Stimulated activated CD8-positive, alpha-beta memory T cell treated with anti-CD3 and anti-CD28 coated beads, Interleukin-7, amount 100 ng/mL, for 24 hours (primary cell): ENCODE results near the gene KIF26A.

Experiments
- DNase-seq: peaks from one replicate; pipeline ENCODE4 v3.0.0-alpha.2; 2020; ENCODE audit warnings: low read depth

KIF26A gene

DNA sequence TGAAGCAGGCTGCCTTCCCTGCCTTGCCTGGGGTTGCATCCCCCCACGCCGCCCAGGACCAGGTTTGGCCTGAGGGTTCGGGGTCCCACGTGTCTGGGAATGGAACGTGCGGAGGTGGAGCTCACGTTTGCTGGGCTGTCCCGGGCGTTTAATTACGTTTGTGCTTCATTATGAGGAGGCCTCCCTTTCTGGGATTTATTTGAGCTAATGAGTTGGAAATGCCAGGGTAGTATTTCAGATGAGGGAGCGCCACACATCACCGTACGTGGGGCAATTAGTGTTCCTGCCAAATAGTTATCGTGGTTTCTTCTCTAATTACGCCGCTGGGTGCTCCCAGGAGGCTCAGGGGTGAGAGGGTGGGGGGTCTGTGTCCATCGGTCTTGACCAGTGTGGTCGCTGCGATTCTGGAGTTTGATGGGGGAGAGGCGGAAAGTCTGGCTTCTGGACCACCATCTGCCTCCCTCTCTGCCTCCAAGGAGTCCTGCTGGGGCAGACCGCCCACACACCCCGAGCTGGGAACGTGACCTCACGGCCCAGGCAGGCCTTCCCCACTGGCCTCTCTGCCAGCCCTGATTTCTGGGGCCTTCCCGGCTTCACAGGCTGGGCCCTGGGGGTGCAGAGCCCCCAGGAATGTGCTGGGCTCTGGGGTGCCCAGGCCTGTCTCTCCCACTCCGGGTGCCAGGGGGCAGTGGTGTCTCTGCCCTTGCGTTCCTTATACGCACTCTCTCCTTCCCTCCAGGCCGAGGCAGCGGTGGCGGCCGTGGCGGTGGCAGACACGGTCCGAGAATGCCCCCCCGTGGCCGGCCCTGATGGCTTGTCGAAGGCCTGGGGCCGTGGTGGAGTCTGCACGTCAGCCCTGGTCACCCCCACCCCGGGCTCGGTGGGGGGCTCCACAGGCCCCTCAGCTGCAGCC lies 18.9 kb downstream of the KIF26A start:
- DNase-seq = no peak

DNA sequence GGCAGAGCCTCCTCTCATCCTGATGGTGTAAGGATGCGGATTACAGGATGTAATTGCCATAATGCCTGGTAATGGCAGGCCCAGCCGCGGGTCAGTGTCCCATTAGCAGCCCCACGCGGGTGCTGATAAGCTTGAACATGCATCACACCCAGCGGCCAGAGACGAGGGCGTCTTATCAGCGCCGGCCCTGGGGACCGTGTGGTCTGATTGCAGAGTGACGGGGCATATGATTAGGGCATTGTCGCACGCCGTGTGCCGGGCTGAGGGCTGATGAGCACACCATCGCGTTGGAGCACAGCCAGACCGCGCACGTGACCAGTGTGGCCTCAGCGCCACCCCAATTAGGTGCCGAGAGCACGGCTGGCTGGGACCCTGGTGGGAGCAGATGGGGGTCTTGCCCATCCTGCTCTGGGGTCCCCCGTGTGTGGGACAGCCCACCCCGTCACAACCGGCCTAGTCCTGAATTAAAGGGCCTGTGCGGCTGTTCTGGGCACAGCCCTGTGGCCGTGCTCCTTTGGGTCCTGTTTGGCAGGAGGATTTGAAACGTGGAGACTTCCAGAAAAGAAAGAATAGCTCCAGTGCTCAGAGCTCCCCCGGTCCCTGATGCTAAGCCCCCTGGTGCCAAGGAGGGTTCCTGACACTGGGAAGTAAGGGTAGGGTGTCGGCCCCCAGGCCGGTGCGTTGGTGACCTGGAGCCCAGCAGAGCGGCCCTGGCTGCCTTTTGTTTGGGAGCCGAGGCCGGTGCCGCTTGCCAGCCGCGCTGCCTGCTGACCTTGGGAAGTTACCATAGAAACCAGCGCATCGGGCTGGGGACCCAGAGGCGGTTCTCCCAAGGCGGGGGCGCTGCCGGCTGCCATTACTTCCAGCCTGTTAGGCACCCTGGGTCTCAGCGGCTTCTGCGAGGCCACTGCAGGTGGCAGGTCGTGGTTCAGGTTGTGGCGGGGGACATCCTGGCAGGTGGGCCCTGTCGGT lies 20.7 kb downstream of the KIF26A start:
- no peak for DNase-seq

DNA sequence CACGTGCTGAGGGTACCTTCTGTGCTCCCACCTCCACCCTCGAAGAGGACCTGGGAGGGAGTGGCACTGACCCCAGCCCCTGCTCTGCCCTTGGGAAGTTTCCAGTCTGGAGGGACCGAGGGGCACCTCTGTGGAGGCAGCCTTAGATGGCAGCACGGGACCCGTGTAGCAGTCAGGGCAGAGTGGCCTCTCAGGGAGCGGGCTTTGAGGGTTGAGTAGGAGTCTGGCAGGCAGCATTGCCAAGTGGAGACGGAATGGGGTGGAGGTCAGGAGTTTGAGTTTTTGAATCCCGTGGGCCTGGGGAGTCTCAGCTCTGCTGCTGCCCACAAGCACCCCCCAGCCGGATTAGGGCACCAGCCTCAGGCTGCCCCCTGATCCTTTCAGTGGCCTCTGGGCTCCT lies 21.6 kb downstream of the KIF26A start:
- DNase-seq = no peak

DNA sequence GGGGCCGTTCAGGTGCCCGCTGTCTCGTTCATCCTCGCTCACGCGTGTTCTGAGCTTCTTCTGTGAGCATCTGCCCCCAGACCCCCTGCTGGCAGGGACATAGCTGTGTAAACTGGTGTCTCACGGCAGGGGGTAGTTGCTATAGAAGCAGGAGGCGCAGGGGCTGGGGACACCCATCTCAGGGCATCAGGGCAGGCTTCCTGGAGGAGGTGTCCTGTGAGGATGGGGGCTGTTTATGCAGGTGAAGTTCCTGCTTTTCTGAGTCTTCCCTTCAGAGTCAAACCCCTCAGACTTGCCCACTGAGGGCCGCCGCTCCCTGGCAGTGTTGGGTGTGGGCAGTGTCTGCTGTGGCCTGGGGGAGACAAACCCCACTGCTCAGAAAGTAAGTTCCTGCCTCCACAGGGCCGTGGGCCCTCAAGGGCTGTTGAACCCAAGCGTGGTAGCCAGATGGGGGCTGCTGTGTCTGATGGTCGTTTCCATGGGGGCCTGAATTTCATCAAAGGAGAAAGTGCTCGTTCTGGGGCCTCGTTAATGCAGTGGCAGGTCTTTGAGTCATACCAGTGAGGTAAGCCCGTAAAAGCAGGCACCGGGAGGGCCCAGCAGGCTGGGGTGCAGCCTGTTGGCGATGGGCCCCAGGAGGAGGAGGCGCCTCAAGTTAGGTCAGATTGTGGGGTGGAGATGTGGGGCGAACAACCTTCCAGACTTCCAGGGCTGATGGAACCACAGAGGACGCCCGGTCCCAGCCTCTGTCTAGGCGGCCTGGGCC lies 23.4 kb downstream of the KIF26A start:
- DNase-seq = no peak

DNA sequence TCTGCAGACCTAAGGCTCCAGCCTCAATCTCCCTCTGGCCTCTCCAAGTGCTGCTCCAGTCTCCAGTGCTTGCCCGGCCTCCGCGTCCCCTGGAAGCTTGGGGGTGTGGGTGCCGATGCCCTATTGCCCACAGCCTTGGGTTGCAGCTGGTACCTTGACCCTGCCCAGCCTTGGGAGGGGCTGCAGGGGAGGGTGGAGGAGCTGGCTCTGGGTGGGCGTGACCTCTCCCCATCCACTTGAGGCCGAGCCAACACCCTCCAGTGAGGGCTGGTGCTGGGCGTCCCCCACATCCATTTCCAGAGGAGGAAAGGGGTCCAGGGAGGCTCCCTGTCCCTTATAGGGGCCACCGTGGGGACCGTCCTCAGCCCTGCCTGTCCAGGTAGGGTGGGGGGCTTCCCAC lies 24.1 kb downstream of the KIF26A start:
- DNase-seq = no peak

DNA sequence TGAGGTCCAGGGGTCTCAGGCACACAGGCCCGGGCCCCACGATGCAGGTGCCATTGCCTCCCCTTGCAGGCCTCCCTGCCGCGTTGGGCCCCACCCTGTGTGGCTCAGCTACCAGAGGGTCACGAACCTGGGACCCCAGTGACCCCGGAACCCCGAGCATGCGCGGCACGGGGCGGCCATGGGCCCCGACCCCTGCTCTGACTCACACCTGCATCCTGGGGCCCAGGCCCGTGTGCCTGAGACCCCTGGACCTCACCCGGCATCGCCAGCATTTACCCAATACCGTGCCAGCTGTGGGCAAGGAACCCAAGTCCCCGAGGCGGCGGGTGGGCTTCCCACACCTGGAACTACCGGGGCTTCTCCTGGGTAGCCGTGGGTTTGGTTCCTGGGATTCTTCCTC lies 25.2 kb downstream of the KIF26A start:
- no peak for DNase-seq

DNA sequence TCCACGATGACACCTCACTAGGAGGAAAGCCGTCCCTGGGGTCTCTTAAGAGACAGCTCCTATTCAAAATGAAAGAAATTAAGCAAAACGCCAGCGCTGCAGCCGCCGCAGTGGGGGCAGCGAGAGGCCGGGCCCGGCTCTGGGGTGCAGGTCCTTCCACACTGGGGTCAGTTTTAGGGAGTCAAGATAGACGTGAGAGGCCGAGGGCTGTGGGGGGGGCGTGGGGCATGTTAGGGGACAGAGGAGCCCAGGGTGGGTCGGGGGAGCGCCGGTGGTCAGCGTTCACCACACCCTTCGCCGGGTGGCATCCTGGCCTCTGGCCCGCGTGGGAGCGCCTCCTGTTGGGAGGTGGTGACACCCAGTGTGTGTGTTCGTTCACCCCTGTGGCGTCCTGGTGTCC lies 25.7 kb downstream of the KIF26A start:
- no peak for DNase-seq

DNA sequence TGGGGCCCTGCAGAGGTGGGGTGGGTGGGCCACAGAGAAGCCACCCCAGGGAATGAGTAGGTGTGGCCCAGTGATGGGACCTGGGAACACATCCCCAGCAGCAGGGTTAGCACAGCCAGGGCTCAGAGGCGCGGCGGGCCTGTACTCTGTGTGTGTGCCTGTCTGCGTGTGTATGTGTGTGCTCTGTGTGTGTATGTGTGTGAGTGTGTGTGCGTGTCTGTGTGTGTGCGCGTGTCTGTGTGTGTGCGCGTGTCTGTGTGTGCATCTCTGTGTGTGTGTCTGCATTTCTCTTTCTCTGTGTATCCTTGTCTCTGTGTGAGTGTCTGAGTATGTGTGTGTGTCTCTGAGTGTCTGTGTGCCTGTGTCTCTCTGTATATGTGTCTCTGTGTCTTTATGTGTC lies 26.1 kb downstream of the KIF26A start:
- DNase-seq = no peak

DNA sequence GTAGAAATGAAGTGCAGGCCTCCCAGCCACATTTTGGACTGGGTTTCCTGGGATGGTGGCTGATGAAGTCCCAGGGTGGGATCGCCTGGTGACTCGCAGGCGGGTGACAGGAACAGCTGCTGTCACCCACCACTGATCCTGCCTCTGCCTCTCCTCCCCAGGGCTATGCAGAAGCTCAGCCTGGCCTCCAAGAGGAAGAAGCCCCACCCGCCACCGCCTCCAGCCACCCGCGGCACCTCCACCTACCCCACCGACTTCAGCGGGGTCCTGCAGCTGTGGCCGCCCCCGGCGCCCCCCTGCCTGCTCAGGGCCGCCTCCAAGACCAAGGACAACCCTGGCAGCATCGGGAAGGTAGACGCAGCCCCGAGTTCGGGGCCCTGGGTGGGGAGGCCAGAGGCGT lies 28.3 kb downstream of the KIF26A start:
- no peak for DNase-seq

DNA sequence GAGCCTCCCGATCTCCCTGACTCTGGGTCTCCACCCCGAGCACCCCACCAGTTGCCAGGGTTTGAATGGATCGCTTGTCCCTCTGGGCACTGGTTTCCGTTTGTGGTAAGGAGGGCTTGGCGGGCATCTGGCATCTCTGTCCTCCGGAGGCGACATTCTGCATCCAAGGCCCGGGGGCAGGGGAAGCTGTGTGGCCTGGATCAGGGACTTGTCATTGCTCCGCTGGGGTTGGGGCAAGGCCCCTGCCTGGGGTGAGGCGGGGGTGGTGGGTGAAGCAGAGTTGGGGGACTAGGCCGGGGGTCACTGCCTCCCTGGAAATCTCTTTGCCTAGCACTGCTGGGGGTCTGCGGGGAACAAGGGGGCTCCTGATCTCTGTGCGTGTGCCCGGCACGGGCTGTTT lies 30.2 kb downstream of the KIF26A start:
- DNase-seq = no peak

DNA sequence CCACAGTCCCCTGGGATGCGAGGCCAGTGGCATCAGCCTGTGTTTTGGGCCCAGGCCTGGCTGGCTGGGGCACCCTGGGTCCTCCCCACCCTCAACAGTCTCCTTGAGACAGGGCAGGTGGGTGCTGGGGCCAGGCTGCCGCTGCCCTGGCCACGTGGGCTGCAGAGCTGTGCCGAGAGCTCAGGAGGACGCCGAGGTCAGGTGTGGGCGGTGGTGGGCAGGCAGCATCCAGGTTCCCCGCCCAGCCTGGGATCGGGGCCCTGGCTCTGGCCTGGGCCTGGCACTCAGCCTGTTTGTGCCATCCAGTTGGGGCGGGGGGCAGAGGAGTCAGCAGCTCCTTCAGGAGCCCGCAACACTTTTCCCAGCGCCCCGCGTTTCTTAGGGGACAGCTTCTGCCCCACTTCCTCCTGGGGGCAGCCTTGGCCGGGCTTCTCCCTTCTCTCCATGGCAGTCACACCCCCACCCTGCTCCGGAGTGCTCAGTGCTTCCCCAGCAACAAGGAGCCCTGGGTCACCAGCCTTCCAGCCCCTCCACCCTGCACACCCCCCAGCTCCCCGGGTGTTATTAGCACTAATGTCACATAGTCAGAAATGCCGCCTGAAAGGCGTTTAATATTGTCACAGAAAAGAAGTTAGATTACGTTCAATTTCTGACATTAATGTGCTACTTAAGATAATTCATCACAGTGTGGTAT lies 30.8 kb downstream of the KIF26A start:
- DNase-seq = no peak

DNA sequence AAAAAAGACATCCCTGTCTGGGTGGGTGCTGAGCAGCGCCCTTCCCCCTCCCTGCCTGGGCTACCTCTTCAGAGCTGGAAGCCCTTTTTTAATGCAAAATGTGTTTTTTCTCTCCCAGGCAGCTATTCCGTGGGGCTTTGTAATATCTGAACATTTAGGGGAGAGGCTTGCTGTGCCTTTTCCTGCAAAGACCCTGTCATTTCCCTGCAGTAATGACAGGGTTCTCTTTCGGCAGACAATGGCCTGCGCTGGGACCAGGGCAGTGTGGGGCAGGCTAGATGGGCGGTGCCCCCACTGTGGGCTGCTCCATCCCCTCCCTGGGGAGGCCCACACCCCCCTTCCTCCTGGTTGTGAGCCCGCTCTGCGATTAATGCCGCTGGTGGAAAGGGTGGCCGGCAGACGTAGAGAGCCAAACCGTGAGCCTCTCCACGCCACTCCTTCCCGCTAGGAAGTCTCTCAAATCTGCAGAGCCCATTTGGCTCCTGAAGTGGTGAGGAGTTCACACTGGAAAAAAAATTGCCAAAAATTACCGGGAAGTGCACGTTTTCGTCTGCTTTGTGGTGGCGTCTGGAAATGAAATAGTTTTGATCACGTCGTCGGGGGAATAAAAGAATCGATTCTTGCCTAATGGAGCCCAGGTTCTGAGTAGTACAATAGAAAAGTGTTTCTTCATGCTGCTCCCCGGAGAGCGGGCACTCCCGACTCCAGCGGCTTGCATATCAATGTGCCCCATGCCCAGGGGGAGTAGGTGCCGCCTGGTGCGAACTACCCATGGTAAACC lies 31.5 kb downstream of the KIF26A start:
- no peak for DNase-seq

DNA sequence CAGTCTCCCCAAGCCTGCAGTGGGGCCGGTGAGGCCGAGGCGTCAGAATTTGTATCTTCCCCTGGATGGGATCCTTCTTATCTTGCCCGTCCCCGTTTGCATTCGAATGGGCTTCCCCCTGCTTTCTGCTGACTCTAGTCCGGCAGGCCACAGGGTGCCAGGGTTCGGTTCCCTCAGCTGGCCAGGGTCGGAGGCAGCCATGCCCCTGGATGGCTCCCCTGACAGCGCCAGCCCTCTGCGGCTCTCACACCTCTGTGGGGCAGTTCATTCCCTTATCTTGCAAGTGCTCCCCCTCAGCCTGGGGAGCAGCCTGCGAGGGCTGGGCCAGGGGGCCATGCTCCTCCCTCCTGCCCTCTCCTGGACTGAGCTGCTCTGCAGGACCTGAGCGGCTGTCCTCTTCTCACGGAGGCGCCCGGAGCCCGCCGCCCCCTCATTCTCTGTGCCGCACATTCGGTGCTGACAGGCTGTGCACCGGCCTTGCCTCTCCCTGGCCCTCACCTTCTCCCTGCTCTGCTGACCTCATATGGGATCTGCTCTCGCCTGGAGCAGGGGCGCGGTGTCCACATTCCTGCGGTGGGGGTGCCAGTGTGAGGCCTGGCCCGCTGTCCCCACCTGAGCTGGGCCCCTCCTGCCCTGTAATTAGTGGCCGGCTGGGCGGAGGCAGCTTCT lies 32.8 kb downstream of the KIF26A start:
- no peak for DNase-seq

DNA sequence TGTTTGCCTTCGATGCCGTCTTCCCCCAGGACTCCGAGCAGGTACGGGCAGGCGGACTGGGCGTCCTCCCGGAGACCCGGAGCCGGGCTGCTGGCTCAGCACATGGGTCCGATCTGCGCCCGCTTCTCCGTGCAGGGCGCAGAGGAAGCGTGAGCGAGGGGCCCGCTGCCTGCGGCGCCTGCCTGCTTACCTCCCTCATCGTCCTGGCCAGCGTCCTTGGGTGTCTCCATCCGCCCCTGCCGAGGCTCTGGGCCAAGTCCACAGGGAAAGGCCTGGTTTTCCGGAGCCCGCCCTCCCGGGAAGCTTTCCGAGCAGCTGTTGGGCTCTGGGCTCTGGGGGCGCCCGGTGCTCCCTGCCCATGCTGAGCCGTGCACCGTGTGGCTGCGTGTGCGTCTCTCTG lies 33.5 kb downstream of the KIF26A start:
- DNase-seq = no peak

DNA sequence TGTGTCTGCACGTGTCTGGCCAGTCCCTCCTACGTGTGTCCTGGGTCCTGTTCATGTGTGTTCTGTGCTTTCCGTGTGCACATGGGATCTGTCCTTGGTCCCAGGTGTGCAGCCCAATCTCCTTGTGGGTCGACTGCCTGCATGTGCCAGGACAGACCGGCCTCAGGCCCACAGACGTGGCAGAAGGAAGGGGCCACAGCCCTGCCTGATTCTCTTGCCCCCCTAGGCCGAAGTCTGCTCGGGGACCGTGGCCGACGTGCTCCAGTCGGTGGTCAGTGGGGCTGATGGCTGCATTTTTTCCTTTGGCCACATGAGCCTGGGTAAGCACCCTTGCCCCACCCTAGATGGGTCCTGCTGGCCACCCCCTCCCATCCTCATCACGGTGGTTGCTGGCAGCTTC lies 34.0 kb downstream of the KIF26A start:
- DNase-seq = no peak

DNA sequence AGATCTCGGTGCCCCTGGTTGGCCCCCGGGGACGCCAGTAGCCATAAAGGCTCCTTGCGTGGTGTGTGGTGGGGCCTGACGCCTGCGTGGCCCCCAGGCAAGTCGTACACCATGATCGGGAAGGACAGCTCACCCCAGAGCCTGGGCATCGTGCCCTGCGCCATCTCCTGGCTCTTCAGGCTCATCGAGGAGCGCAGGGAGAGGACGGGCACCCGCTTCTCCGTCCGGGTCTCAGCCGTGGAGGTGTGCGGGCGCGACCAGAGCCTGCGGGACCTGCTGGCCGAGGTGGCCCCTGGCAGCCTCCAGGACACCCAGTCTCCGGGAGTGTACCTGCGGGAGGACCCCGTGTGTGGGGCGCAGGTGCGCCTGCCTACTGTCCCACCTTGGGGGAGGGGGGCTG lies 34.5 kb downstream of the KIF26A start:
- DNase-seq = no peak

DNA sequence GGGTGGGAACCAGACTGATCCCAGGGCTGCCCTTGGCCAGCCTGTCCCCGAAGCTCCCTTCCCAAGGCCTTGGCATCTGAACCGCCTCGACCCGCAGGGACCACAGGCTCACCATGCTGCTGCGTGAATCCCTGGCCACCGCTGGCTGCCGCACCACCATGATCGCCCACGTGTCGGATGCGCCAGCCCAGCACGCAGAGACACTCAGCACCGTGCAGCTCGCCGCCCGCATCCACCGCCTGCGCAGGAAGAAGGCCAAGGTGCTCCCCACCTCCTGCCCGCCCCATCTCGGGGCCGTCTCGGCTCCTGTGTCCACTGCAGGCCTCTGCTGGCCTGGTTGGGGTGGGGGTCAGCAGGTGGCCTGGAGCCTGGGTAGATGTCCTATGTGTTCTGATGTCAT lies 35.7 kb downstream of the KIF26A start:
- no peak for DNase-seq

DNA sequence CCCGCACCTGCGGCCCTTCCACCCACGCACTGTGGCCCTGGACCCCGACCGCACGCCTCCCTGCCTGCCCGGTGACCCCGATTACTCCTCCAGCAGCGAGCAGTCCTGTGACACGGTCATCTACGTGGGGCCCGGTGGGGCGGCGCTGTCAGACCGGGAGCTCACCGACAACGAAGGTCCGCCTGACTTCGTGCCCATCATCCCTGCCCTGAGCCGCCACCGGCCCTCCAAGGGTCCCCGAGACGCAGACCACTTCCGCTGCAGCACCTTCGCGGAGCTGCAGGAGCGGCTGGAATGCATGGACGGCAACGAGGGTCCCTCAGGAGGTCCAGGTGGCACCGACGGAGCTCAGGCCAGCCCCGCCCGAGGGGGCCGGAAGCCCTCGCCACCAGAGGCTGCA lies 36.7 kb downstream of the KIF26A start:
- no peak for DNase-seq

DNA sequence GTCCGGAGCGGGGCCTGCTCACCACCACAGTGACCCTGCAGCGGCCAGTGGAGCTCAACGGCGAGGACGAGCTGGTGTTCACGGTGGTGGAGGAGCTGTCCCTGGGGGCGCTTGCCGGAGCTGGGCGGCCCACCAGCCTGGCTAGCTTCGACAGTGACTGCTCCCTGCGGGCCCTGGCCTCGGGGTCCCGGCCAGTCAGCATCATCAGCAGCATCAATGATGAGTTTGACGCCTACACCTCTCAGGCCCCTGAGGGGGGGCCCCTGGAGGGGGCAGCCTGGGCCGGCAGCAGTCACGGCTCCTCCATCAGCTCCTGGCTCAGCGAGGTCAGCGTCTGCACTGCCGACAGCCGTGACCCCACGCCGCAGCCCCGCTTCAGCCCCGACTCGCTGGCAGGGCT lies 37.4 kb downstream of the KIF26A start:
- DNase-seq = no peak

DNA sequence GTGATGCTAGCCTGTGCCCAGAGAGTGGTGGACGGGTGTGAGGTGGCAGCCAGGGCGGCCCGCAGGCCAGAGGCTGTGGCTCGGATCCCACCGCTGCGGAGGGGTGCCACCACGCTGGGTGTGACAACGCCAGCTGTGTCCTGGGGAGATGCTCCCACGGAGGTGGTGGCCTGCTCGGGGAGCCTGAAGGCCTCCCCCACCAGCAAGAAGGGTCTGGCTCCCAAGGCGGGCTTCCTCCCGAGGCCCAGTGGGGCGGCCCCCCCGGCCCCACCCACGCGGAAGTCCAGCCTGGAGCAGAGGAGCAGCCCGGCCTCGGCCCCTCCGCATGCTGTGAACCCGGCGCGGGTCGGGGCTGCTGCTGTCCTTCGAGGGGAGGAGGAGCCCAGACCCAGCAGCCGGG lies 38.2 kb downstream of the KIF26A start:
- no peak for DNase-seq
